GM06990 (cell line): ENCODE results near the gene SLC35F3.

ENCODE experiments used
- DNase-seq: peaks from one replicate; pipeline ENCODE4 v3.0.0-alpha.2; 2011; ENCODE audit not compliant: insufficient read length; ENCODE audit errors: extremely low read depth
- H3K27me3 ChIP-seq: replicated peaks from 2 replicates; pipeline ENCODE4 v1.6.0; 2011; ENCODE audit warnings: low read length; ENCODE audit not compliant: control insufficient read depth, insufficient read depth
- H3K36me3 ChIP-seq: 2 replicates; pipeline ENCODE4 v1.5.1; 2011; ENCODE audit warnings: low read length; ENCODE audit not compliant: control insufficient read depth, insufficient read depth
- H3K4me3 ChIP-seq: replicated peaks from 2 replicates; pipeline ENCODE4 v1.5.1; 2011; ENCODE audit warnings: low read depth, mild to moderate bottlenecking, control low read depth, low read length
- TF ChIP-seq, protein P1 (sequence below): IDR thresholded peaks from 2 replicates; pipeline ENCODE4 v1.5.1; 2011; ENCODE audit warnings: low read length, control low read depth, mild to moderate bottlenecking, inconsistent platforms; ENCODE audit not compliant: insufficient read depth, poor library complexity, severe bottlenecking

Gene SLC35F3

DNA sequence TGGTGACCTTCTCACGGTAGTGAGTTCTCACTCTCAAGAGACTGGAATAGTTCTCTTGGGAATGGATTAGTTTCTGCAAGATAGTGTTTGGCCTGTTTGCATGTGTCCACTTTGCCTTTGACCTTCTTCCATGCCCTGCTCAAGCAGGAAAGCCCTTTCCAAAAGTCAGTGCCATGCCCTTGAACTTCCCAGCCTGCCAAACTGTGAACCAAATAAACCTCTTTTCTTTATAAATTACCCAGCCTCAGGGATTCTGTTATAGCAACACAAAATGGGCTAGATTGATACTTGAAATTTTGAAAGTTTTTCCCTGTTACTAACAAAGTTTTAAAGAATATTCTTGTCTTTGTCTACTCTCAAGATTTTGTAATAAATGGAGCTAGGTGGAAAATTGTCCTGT is 139.6 kb downstream of the SLC35F3 start:
- no peaks in the 10 kb centered on the region; the same call in none of the 2 replicates for H3K27me3 ChIP-seq
- TF ChIP-seq, protein P1, sequence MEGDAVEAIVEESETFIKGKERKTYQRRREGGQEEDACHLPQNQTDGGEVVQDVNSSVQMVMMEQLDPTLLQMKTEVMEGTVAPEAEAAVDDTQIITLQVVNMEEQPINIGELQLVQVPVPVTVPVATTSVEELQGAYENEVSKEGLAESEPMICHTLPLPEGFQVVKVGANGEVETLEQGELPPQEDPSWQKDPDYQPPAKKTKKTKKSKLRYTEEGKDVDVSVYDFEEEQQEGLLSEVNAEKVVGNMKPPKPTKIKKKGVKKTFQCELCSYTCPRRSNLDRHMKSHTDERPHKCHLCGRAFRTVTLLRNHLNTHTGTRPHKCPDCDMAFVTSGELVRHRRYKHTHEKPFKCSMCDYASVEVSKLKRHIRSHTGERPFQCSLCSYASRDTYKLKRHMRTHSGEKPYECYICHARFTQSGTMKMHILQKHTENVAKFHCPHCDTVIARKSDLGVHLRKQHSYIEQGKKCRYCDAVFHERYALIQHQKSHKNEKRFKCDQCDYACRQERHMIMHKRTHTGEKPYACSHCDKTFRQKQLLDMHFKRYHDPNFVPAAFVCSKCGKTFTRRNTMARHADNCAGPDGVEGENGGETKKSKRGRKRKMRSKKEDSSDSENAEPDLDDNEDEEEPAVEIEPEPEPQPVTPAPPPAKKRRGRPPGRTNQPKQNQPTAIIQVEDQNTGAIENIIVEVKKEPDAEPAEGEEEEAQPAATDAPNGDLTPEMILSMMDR: no peak
- no peak for DNase-seq
- H3K36me3 ChIP-seq: no peaks in the 10 kb centered on the region
- H3K4me3 ChIP-seq: no peak overlapping the region

- no peaks in the 10 kb centered on the region; the same call in 1 of the 2 replicates for H3K27me3 ChIP-seq
- DNase-seq: no peak
- no peak overlapping the region for H3K4me3 ChIP-seq
- H3K36me3 ChIP-seq: no peaks in the 10 kb centered on the region
- TF ChIP-seq, protein P1: no peak
Measured at GRCh38 chr1:234047123-234047522, 142.6 kb downstream of the SLC35F3 start.

- H3K36me3 ChIP-seq: no peaks in the 10 kb centered on the region
- DNase-seq: no peak
Measured at GRCh38 chr1:234062166-234062565, 157.7 kb downstream of the SLC35F3 start.

GRCh38 chr1:234065794-234066447 is 161.4 kb downstream of the SLC35F3 start:
- Histone ChIP-seq H3K4me3 (no peak overlapping the region), H3K36me3 (no peaks in the 10 kb centered on the region), H3K27me3 (no peaks in the 10 kb centered on the region)
- DNase-seq: peak; percentile 20
- TF ChIP-seq, protein P1: peak; percentile 82

More at GRCh38 chr1:234062166-234062565, 157.7 kb downstream of the SLC35F3 start:
- TF ChIP-seq, protein P1: no peak
- Histone ChIP-seq H3K4me3 (no peak overlapping the region), H3K27me3 (no peaks in the 10 kb centered on the region)

- TF ChIP-seq, protein P1: no peak
- H3K4me3 ChIP-seq: no peak overlapping the region
- no peaks in the 10 kb centered on the region for H3K36me3 ChIP-seq
- DNase-seq: no peak
- H3K27me3 ChIP-seq: no peaks in the 10 kb centered on the region
Measured at GRCh38 chr1:234067581-234068337, 163.3 kb downstream of the SLC35F3 start.
